ENCODE results near the gene HSH2D.

The HSH2D gene

DNA sequence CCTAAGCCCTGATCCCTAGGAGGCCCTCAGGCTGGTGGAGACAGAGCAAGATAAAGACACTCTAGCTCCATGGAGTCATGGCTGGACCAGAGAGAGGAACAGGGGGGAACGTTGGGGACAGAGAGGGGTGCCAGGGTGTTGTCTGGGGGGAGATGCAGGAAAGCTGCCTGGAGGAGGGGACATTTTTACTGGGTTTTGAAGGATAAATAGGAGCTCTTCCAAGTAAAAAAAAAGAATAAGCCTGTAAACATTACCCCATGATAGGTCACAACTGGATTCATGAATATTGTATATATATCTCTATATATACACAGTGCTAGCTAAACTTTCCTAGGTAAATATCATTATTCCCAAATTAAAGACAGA lies 714 bp downstream of the HSH2D start:
- no peak; the same call in 1 of the 2 replicates for TF ChIP-seq POLR2AphosphoS5 (IDR thresholded peaks at IDR 0.05; ENCODE audit: low read depth)
- no peak for TF ChIP-seq GABPA (IDR thresholded peaks at IDR 0.05; ENCODE audit: low read depth)
- TF ChIP-seq SPI1 (IDR thresholded peaks at IDR 0.05; ENCODE audit: borderline replicate concordance, low read depth): no peak
- TF ChIP-seq, protein P1, sequence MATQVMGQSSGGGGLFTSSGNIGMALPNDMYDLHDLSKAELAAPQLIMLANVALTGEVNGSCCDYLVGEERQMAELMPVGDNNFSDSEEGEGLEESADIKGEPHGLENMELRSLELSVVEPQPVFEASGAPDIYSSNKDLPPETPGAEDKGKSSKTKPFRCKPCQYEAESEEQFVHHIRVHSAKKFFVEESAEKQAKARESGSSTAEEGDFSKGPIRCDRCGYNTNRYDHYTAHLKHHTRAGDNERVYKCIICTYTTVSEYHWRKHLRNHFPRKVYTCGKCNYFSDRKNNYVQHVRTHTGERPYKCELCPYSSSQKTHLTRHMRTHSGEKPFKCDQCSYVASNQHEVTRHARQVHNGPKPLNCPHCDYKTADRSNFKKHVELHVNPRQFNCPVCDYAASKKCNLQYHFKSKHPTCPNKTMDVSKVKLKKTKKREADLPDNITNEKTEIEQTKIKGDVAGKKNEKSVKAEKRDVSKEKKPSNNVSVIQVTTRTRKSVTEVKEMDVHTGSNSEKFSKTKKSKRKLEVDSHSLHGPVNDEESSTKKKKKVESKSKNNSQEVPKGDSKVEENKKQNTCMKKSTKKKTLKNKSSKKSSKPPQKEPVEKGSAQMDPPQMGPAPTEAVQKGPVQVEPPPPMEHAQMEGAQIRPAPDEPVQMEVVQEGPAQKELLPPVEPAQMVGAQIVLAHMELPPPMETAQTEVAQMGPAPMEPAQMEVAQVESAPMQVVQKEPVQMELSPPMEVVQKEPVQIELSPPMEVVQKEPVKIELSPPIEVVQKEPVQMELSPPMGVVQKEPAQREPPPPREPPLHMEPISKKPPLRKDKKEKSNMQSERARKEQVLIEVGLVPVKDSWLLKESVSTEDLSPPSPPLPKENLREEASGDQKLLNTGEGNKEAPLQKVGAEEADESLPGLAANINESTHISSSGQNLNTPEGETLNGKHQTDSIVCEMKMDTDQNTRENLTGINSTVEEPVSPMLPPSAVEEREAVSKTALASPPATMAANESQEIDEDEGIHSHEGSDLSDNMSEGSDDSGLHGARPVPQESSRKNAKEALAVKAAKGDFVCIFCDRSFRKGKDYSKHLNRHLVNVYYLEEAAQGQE (IDR thresholded peaks at IDR 0.05; ENCODE audit: insufficient replicate concordance, low read depth): no peak
- Histone ChIP-seq H3K27me3 (ENCODE audit: insufficient read depth, poor library complexity, severe bottlenecking) (no peaks in the 10 kb centered on the region), H3K4me3 (replicated peaks; ENCODE audit: insufficient read depth, low read length) (peak overlapping the region; percentile 65), H3K27ac (replicated peaks) (peak overlapping the region; percentile 92)
- no peak for DNase-seq (ENCODE audit: low read depth in 1 of 2, low spot score in 1 of 2)

DNA sequence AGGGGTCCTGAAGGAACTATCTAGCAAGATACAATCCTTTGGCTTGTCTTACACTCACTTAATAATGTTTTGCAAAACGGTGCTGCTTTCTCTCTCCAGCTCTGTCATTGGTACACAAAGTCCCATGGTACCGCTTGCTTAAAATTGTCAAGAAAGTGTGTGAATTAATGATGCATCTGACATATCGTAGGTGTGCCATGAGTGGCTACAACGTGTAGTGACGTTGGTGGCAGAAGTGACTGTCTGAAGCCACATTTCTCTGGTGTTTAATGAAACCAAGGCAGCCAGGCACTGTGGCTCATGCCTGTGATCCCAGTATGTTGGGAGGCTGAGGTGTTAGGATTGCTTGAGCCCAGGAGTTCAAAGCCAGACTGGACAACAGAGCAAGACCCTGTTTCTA lies 2.6 kb downstream of the HSH2D start:
- H3K4me3 ChIP-seq (replicated peaks; ENCODE audit: insufficient read depth, low read length): peak overlapping the region; percentile 65
- H3K27ac ChIP-seq (replicated peaks): peak overlapping the region; percentile 92
- no peaks in the 10 kb centered on the region for H3K27me3 ChIP-seq (ENCODE audit: insufficient read depth, poor library complexity, severe bottlenecking)
- DNase-seq (ENCODE audit: low read depth in 1 of 2, low spot score in 1 of 2): no peak
- TF ChIP-seq SPI1 (IDR thresholded peaks at IDR 0.05; ENCODE audit: borderline replicate concordance, low read depth) (no peak), POLR2AphosphoS5 (IDR thresholded peaks at IDR 0.05; ENCODE audit: low read depth) (peak; percentile 71)

GRCh38 chr19:16148443-16149229 lies 5.2 kb downstream of the HSH2D start:
- Histone ChIP-seq H3K4me3 (replicated peaks; ENCODE audit: insufficient read depth, low read length) (no peak overlapping the region), H3K27me3 (ENCODE audit: insufficient read depth, poor library complexity, severe bottlenecking) (no peaks in the 10 kb centered on the region), H3K27ac (replicated peaks) (peak overlapping the region; percentile 92)
- TF ChIP-seq SPI1 (IDR thresholded peaks at IDR 0.05; ENCODE audit: borderline replicate concordance, low read depth): no peak
- TF ChIP-seq CTCF (IDR thresholded peaks at IDR 0.05; ENCODE audit: insufficient read depth, low read length): no peak
- TF ChIP-seq POLR2AphosphoS5 (IDR thresholded peaks at IDR 0.05; ENCODE audit: low read depth): peak; percentile 16; the same call in 1 of the 2 replicates
- TF ChIP-seq, protein P1 (IDR thresholded peaks at IDR 0.05; ENCODE audit: insufficient replicate concordance, low read depth): no peak
- no peak for TF ChIP-seq GABPA (IDR thresholded peaks at IDR 0.05; ENCODE audit: low read depth)
- DNase-seq (ENCODE audit: low read depth in 1 of 2, low spot score in 1 of 2): peak in 1 of 2 experiments; percentile 55

GRCh38 chr19:16153582-16154336 lies 10.3 kb downstream of the HSH2D start:
- Histone ChIP-seq H3K27me3 (ENCODE audit: insufficient read depth, poor library complexity, severe bottlenecking) (no peaks in the 10 kb centered on the region), H3K27ac (replicated peaks) (no peak overlapping the region), H3K4me3 (replicated peaks; ENCODE audit: insufficient read depth, low read length) (no peak overlapping the region)
- TF ChIP-seq SPI1 (IDR thresholded peaks at IDR 0.05; ENCODE audit: borderline replicate concordance, low read depth): no peak
- TF ChIP-seq POLR2AphosphoS5 (IDR thresholded peaks at IDR 0.05; ENCODE audit: low read depth): no peak; the same call in 1 of the 2 replicates
- TF ChIP-seq CTCF (IDR thresholded peaks at IDR 0.05; ENCODE audit: insufficient read depth, low read length): no peak
- TF ChIP-seq GABPA (IDR thresholded peaks at IDR 0.05; ENCODE audit: low read depth): no peak
- TF ChIP-seq, protein P1 (IDR thresholded peaks at IDR 0.05; ENCODE audit: insufficient replicate concordance, low read depth): no peak
- DNase-seq (ENCODE audit: low read depth in 1 of 2, low spot score in 1 of 2): no peak
